HG02870 (cell line): Measurements from ENCODE around the gene UVRAG.

Experiments
- ATAC-seq: cut with Tn5 transposase; IDR thresholded peaks from one replicate; pipeline ENCODE4 v1.9.1; 2021; ENCODE audit warnings: mild to moderate bottlenecking, moderate library complexity; ENCODE audit not compliant: unreplicated experiment

Gene UVRAG

GRCh38 chr11:75814677-75815344, at the start of gene UVRAG:
Gene UVRAG, plus strand, starts transcription at chr11:75815210. Its CDS starts 198 bp downstream, at chr11:75815408.
- peak; percentile 68 for ATAC-seq

GRCh38 chr11:75766443-75767227, 48.4 kb upstream of the UVRAG start:
- no peak for ATAC-seq

- no peak for ATAC-seq
These were observed 47.8 kb upstream of the UVRAG start for GRCh38 chr11:75767228-75767572.

GRCh38 chr11:75767793-75768111, 47.3 kb upstream of the UVRAG start:
- ATAC-seq = no peak

- ATAC-seq = peak; percentile 65
These were observed 46.7 kb upstream of the UVRAG start, which contains the start of gene DGAT2 for GRCh38 chr11:75768112-75768908. Gene DGAT2, plus strand, starts transcription at chr11:75768778. Its CDS starts 214 bp downstream, at chr11:75768992.

- ATAC-seq = no peak
These were observed 45.9 kb upstream of the UVRAG start for GRCh38 chr11:75768909-75769771.

- ATAC-seq = no peak
These were observed 44.9 kb upstream of the UVRAG start for GRCh38 chr11:75770102-75770501.

- ATAC-seq = no peak
These were observed 43.2 kb upstream of the UVRAG start for GRCh38 chr11:75771646-75772410.

GRCh38 chr11:75773595-75774353, 41.2 kb upstream of the UVRAG start:
- ATAC-seq = peak; percentile 92

- ATAC-seq = no peak
These were observed 40.0 kb upstream of the UVRAG start for GRCh38 chr11:75775056-75775455.

- no peak for ATAC-seq
These were observed 38.5 kb upstream of the UVRAG start for GRCh38 chr11:75776546-75776945.

GRCh38 chr11:75777461-75778110, 37.4 kb upstream of the UVRAG start:
- ATAC-seq = no peak

- ATAC-seq = no peak
These were observed 36.0 kb upstream of the UVRAG start for GRCh38 chr11:75778962-75779361.

- ATAC-seq = no peak
These were observed 35.0 kb upstream of the UVRAG start for GRCh38 chr11:75779960-75780359.

GRCh38 chr11:75780888-75781287, 34.1 kb upstream of the UVRAG start:
- no peak for ATAC-seq

GRCh38 chr11:75781296-75781695, 33.7 kb upstream of the UVRAG start:
- ATAC-seq = no peak

GRCh38 chr11:75781831-75782230, 33.2 kb upstream of the UVRAG start:
- ATAC-seq = no peak

GRCh38 chr11:75782540-75783263, 32.3 kb upstream of the UVRAG start:
- no peak for ATAC-seq
